HG02642 (cell line): ENCODE data around the gene TBC1D9.
"Not testable (repeated sequence)": the region's sequence is repeated elsewhere in the genome, so short reads cannot be mapped to it uniquely, and the experiment has no call there.

Experiments
- ATAC-seq: cut with Tn5 transposase; IDR thresholded peaks from one replicate; pipeline ENCODE4 v1.9.1; 2021; ENCODE audit warnings: mild to moderate bottlenecking; ENCODE audit not compliant: unreplicated experiment, poor library complexity

TBC1D9 gene

GRCh38 chr4:140756319-140757231, at the start of gene TBC1D9:
Gene TBC1D9 (minus strand): TSS chr4:140756385. CDS start chr4:140756045, 340 bp downstream.
- ATAC-seq = peak; percentile 44

DNA sequence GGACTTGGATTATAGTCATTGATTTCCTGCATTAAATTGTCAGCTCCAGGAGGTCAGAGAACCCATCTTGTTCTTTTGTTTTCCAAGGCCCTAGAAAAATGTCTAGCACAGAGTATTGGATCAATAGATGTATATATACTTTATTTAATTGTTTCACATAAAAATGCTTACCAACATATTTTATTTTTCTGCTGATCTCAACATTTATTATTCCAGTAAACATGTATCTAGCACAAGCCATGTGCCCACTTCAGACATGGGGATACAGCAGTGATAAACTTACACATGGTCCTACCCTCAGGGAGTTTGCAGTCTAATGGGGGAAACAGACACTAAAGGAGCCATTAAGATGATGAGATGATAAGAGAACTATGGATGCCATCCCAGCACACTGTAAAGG, 49.1 kb upstream of the TBC1D9 start:
- no peak for ATAC-seq

DNA sequence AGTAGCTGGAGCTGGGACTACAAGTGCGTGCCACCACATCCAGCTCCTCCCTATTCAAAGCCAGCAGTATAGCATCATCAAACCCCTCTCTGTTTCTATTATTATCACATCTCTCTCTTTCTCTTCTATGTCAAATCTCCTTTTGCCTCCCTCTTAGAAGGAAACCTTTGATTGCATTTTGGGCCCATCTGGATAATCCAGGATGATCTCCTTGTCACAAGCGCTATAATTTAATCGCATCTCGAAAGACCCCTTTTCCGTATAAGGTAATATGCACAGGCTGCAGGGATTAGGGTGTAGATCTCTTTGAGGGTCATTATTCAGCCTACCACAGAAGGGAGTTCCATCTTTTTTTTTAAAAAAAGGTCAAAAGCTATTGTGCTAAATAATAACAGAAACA, 46.4 kb upstream of the TBC1D9 start:
- no peak for ATAC-seq

DNA sequence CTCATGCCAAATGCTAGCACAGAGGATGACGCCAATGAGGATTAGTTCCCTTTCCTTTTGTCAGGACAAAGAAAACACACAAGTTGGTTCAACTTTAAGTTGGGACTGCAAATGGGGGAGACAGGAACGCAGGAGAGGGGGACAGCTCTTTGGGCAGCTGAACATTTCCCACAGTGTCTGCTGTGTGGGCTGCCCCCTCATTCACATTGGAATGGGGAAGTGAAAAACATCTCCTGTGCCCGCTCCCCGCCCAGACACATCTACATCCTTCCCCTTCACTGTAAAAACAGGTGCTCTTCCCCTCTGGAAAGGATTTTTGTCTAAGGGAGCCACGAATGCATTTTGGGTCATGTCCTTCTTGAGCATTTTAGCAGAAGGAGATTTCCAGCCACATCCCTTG, 44.5 kb upstream of the TBC1D9 start:
- ATAC-seq = no peak

DNA sequence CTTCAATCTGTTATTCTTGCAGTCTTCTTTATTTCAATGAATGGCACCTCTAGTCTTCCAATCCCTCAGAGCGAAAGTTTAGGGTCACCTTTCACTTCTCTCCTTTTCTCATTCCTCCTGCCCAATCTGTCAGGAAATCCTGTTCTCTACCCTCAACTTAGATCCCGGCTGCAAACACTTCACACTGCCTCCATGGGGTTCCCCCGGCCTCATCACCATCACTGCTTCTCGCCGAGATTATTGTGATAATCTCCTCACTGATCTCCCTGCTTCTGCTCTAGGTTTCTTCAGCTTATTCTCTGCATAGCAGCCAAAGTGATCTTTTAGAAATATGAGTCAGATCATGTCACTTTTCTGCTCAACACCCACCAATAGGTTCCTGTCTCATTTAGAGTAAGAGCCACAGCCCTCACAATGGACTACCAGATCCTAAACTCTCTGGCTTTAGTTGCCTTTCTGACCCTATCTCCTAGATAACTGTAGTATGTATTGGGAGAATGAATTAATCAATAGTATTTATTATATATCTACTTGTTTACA, 43.6 kb upstream of the TBC1D9 start:
- ATAC-seq = no peak

DNA sequence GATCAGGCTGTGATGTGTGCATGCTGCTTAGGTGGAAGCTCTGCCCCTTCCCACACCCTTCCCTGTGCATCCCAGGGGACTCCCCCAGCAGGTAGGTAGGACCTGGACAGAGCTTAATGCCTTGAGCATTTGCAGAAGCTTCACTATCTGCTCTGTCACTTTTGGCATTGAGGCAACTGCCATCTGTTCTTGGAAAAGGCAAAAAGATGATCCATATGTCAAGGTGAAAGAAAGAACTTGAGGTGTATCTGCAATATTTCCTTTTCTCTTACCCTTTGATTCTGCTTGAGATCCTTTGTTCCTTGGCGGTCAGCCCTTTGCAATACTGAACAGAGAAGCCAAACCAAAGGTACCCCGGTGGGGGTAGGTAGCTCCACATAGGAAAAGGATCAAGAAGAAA, 37.1 kb upstream of the TBC1D9 start:
- ATAC-seq = no peak

GRCh38 chr4:140790765-140791164, 34.6 kb upstream of the TBC1D9 start:
- ATAC-seq = peak; percentile 88

DNA sequence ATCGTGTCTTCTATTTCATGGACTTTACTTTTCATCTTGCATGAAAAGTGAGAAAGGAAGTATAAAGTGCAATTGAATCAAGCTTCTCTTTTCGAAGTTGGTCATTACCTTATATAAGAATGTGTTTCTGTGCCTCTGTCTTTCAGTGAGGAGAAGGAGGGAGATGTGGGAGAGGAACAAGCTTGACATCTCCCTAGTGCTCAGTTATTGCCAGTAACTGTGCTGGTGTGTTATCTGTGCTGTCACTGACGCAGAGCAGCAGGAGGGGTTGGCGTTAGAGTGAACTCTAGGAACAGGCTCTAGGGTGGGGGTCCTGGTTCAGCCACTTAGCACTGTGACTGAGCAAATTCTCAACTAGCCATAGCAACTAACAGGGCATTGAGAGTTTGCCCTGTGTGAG, 34.0 kb upstream of the TBC1D9 start:
- peak; percentile 20 for ATAC-seq

- peak; percentile 34 for ATAC-seq
Observed at GRCh38 chr4:140789759-140790158, 33.6 kb upstream of the TBC1D9 start.

DNA sequence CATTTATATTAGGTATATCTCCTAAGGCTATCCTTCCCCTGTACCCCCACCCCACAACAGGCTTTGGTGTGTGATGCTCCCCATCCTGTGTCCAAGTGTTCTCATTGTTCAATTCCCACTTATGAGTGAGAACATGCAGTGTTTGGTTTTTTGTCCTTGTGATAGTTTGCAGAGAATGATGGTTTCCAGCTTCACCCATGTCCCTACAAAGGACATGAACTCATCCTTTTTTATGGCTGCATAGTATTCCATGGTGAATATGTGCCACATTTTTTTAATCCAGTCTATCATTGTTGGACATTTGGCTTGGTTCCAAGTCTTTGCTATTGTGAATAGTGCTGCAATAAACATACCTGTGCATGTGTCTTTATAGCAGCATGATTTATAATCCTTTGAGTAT, 26.6 kb upstream of the TBC1D9 start:
- ATAC-seq = not testable (repeated sequence)

DNA sequence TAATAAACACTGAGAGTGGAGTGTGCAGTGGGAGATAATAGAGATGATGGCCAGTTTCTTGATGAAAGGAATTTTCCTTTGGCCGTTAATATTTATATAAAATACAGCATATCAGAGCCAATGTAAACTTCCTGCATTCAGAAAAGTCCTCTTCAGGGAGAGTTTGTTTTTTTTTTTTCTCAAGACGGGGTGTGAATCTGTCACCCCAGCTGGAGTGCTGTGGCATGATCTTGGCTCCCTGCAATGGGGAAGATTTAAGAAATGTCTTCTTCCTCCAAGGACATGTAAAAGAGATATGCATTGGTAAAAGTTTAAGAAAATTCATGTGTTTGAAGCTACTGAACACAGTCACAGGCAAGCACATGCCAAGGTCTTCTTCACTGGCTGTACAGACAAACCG, 25.4 kb upstream of the TBC1D9 start:
- no peak for ATAC-seq

DNA sequence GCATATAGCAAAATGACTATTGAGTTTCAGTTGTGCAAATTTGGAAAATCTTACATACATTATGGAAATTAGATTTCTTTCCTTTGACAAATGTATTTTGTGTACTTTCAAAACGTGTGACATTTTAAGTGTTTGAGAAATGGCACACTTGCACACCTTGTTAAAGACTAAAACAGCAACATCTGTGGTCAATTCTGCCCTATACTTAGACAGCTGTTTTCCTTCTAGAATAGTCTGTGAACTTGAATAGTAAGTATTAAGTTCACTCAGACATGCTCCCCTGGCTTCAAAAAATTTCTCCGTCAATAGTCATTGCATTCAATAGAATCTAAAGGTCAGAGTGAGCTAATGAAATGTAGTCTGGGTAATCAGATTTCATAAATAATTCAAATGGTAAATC, 21.7 kb upstream of the TBC1D9 start:
- peak; percentile 46 for ATAC-seq

GRCh38 chr4:140777386-140777785, 21.2 kb upstream of the TBC1D9 start:
- ATAC-seq = no peak

DNA sequence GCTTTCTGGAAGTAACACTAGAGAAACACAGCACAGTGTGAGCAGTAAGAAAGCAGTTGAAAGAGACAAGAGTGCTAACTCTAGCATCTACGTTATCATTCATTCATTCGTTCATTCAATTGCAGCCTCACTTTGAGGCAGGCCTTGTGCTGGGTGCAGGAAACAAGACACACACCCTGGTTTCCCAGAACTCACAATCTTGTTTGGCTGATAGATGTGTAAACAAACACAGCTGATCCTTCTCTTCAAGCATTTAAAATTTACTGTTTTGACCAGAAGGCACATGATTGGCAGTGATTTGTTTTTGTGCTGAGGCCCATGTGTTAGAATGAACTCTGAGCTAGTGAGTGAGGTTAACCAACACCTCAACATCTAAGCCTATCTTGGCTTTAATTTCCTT, 20.4 kb upstream of the TBC1D9 start:
- ATAC-seq = no peak

DNA sequence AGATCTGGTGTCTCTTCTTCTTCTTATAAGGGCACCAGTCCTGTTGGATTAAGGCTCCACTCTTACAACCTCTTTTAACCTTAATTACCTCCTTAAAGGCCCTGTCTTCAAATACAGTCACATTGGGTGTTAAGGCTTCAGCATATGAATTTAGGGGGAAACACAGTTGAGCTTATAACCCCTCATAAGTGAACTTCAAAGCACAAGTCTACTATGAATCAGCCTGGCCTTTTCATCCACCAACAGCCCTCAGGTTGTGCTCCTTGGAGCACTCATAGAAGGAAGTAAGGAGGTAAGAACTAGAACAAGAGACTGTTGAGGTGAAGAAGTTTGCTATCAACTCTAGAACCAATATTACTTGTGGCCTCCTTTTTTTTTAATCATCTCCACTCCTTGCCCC, 18.8 kb upstream of the TBC1D9 start:
- no peak for ATAC-seq

- no peak for ATAC-seq
Observed at GRCh38 chr4:140774510-140774909, 18.3 kb upstream of the TBC1D9 start.

- no peak for ATAC-seq
Observed at GRCh38 chr4:140769209-140769608, 13.0 kb upstream of the TBC1D9 start.

DNA sequence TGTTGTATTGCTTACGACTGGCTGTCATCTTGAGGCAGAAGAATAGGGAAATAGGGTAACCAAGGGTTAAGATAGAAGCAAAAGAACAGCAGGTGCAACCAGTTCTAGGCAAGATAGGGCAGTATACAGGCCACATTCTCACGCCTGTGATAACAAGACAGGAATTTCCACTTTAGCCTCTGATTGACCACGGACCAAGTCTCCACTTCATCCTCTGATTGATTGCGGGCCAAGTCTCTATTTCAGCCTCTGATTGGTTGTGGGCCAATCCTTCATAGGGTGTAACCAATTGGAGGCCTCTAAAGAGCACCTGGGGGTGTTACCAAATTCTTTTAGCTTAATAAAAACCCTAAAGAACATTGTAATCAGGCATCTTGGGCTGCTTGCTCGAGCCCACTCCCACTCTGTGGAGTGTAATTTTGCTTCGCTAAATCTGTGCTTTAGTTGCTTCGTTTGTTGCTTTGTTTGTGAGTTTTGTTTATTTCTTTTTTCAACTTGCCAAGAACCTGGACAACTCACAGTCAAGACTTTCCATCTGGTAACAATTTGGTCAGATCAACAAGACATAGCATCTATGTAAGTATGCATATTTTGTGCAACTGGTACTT, 8.7 kb upstream of the TBC1D9 start:
- no peak for ATAC-seq

GRCh38 chr4:140762202-140762601, 6.0 kb upstream of the TBC1D9 start:
- ATAC-seq = no peak

- ATAC-seq = no peak
Observed at GRCh38 chr4:140757232-140757630, 1.0 kb upstream of the TBC1D9 start.

- ATAC-seq = peak; percentile 65
Observed at GRCh38 chr4:140755774-140756318, 339 bp downstream of the TBC1D9 start.
